ENCODE data around the gene CCDC175.
A peak's percentile ranks its signal among the peaks of the same experiment; 100 is the strongest.

Gene CCDC175

DNA sequence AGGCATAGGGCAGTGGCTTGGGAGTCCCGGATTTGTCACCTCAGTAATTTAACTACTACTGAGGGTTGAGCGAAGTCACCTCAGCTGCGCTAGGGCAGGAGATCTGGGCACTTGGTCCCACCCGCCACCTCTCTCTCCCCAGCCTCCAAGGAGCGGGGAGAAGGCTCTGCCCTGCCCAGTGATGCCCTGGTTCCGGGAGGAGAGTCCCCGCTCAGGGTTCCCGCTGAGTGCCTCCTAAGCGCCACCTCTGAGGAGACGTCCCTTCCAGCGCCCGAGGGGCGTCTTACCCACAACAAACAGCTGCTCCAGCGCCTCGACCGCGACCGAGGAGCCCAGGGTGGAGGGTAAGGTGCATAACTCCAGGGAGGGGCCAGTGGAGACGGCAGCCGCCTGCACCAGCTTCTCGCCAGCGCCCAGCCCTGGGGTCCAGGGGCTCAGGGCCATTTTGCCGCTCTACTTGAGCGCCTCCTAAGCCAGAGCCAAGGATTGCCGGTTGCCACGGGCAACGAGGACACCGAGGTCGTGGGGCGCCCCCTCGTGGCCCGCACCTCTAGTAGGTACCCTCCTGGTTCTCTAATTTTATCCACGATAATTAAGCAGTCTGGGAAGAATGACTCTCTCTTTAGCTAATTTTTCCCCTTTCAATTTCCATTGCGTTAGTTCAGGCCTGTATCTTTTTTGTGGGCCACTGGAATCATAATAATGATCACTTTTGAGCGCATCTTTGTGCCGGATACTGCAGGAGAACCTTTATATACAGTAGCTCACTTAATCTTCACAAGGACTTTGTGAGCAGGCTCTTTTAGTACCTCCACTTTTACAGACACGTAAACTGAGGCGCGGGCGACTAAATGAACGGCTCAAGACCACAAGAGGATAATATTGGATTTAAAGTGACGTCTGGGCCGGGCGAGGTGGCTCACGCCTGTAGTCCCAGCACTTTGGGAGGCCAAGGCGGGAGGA is at the start of gene CCDC175:
TSS of gene CCDC175 (minus strand) at position 481 of the 963 bp plus-strand sequence. CDS start at position 444, 37 bp downstream.
- DNase-seq (ENCODE audit: low read depth in 2 of 2): peak; percentile 57 to 59

DNA sequence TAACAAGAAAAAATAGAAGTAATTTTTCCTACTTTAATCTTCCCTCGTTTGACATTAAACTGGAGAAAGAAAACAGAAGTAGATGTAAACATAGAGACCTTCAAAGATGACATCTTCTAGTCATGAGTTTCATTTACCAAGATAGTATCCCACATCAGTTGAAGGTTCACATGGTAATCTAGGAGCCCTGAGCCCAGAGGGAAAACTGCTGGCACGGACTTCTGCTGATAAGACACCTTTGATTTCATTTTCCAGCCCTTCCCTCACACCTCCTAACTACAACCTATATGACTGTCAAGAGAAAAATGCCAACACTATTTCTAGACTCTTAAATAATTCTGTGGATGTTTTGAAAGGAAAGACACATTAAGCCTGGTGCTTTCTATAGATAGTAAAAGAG is 46.0 kb upstream of the CCDC175 start:
- DNase-seq (ENCODE audit: low read depth in 2 of 2): no peak

DNA sequence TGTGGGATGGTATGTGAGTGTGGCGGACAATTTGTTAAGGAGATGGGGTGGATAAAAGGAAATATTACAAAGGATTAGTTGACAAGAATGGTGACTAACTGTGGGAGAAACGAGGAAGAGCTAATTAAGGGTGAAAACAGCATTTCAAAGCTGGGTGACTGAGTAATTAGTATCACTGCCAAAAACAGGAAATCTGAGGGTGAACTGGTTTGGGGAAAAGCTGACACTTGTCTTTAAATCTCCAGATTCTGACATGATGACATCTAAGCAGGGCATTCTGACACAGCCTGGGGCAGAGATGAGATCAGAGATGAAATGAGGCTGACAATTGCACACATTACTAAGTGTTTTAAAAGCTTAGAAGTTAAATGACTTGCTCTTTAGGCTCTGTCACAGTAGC is 42.4 kb upstream of the CCDC175 start:
- DNase-seq (ENCODE audit: low read depth in 2 of 2): no peak

DNA sequence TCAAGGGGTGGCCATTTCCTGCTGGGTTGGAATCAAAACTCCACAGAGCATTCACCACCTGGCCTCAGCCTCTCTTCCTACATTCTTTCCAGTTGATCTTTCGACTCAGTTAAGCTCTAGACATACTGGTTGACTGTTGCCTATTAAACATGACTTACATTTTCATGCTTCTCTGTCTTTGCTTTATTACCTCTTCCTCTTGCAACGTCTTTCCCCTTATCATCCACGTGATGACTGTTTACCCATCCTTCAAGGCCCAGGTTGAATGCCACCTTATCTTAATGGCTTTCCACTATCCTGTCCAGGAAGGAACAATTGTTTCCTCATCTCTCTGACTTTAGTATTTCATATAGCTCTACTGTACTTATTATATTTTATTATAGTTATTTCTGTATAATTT is 24.4 kb upstream of the CCDC175 start:
- DNase-seq (ENCODE audit: low read depth in 2 of 2): no peak

DNA sequence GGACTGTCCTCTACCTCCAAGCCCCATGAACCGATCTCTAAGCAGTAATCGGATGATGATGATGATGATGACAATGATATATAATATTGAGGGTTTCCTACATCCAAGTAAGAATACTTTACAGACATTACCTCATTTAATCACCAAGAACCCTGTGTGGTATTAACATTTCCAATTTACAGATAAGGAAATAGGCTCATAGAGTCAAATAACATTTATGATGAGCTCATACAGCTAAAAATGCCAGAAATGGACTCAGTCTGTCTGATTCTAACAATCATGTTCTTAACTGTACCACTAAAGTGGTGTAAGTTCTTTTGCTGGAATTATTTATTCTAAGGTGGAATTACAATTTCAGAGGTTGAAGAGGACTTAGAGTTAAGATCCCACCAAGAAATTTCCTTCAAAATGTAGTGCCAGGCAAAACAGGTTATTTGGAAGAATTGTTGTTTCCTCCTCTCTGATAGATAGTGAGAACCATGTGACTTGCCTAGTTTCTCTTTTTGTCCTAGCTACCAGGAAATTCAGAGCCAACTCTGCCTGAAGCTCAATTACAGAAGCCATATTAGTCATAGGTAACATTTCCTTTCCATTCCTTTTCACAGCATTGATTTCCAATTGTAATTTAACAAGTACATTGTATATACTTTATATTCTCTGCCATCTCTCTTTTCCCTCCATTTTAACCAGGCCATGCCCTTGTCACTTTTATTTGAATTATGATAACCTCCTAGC is 23.8 kb upstream of the CCDC175 start:
- DNase-seq (ENCODE audit: low read depth in 2 of 2): no peak

DNA sequence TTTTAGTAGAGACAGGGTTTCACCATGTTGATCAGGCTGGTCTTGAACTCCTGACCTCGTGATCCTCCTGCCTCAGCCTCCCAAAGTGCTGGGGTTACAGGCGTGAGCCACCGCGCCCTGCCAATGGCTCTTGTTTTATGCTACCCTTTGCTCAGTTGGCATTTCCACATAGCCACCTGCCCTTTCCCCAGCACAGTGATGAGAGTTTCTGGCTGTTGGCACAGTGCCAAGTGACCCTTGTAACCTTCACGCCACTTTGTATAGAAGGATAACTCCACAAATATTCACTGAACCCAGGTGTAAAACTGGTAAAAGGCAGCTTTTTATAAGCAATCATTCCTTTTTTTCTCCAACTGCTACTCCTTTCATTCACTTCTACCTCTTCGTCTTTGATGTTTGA is 18.5 kb upstream of the CCDC175 start:
- no peak for DNase-seq (ENCODE audit: low read depth in 2 of 2)

DNA sequence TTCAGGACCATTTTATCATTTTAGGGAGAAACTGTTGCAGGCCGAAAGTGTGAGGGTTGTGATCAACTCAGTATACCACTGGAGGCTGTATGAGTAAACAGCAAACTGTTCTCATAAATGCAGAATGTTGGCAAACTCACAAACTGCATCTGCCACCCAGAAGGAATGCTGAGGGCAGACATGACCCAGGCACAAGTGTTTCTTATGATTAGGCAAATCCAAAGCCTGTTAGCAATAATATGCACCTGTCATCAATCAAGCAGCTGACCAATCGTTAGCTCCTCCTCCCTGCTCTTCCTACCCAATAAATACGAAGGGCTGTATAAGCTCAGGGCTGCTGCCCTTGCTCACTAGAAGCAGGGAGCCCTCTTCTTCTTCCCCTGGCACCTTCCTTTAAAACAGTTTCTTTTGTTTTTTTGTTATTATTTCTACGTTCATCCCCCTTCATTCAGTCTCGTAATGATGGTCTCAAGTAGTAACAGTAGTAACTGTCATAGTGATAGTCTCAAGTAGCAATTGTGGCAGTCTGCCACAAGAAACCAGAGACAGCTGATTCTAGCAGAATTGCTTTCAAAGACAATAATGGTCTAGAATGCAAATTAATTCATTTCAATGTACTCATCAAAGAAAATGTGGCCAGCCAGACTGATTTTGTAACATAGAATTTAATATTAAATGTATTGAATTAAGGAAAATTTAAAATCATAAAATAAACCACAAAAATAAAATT is 15.2 kb upstream of the CCDC175 start:
- no peak for DNase-seq (ENCODE audit: low read depth in 2 of 2)

DNA sequence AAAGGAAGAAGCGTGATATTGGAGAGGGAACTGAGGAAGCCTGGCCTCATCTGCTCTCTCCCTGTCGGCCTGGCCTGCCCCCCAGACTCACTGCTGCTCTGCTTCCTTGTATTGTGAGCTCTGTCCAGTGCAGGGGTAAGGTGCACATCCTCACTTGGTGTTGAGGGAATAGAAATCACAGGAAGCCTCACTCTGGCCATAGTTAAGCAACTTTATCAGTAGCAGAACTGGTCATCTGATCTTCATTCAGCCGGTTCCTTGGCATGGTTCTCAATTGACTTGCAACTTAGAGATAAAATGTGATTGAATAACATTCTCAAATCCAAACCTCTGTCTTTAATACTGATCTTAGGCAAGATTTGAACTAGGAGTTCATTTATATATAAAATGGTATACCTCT is 11.5 kb upstream of the CCDC175 start:
- DNase-seq (ENCODE audit: low read depth in 2 of 2): no peak

DNA sequence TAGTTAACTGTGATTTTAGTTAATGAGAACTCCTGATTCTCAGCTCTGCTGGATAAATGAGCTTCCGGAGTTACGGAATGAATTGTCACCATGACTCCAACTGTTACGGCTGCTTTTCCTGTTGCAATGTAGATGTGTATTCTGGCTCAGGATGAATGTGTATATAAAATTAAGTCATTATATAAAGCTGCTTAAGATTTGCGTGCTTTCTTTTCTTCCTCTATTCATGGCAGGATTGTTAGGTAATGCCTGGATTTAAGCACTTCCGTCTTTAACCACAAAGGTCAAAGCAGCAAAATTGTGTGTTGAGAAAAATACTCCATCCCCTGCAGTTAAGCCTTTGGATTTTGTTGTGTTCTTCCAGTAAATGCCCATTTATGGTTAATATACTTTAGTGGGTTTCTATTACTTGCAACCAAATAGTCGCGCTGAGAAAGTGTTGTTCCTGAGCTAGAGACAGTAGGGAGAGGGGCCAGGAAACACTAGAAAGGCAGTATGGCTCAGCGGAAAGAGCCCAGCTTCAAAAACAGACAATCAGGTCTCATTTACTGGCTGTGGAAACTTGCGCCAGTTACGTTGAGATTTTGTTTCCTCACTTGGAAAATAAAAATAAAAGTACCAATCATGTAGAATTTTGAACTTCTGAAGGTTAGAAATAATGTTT is 9.4 kb upstream of the CCDC175 start:
- DNase-seq (ENCODE audit: low read depth in 2 of 2): no peak

DNA sequence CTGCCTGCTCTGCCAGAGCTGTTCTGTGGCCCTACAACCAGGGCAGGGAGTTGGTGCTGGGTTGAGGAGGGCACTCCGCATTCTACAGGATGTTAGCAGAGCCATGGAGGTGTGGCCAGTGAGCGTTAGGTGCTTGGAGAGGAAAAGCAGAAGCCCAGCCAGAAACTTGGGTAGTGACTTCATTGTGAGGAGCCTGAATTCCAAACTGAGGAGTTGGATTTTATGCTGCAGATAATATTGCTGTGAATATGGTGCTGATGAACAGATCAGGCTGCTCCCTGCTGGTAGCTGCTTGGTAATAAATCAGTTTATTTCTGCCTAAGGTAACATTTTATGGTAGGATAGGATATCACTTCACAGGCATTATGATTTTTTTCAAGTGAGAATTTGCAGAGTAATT is 7.1 kb upstream of the CCDC175 start:
- no peak for DNase-seq (ENCODE audit: low read depth in 2 of 2)

DNA sequence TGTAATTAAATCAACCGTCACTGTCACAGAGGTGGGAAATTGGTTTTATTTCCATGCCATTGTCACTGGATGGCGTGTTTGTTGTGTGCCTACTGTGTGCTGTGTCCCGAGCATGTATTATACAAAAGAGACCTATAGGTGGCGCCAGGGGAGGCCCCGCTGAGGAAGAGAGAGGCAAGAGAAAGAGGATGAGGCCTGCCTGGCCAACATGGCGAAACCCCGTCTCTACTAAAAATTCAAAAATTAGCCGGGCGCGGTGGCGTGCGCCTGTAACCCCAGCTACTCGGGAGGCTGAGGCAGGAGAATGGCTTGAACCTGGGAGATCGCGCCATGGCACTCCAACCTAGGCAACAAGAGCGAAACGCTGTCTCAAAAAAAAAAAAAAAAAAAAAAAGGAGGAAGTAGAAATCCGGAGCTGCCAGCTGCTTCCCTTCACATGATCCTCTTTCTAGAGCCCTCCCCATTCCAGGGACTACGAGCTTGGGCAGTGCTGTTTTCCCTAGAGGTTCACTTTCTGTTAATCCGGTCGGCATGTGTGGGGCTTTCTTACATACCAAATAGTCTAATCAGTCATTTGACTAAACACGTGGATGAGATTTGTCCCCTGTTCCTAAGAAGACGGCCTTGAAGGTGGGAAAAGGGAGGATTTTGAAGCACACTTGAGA is 6.4 kb upstream of the CCDC175 start:
- no peak for DNase-seq (ENCODE audit: low read depth in 2 of 2)

DNA sequence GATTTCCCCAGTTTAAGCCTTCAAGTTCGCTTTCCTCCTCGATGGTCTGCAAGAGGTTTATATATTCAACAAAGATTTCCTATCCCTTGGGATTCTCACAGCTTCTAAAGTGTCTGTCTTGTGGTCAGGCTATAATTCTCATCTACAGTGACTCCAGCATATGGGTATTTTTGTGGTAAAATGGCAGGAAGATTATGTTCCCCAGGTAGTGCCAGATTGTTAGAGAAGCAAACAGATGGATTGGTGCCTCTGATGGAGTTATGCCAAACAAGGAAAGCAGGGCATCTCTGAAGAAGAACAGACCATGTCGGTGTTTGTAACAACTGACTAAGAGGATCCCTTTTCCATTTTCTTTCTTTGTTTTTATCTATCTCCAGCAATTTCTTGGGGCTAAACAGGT is 5.5 kb upstream of the CCDC175 start:
- no peak for DNase-seq (ENCODE audit: low read depth in 2 of 2)

DNA sequence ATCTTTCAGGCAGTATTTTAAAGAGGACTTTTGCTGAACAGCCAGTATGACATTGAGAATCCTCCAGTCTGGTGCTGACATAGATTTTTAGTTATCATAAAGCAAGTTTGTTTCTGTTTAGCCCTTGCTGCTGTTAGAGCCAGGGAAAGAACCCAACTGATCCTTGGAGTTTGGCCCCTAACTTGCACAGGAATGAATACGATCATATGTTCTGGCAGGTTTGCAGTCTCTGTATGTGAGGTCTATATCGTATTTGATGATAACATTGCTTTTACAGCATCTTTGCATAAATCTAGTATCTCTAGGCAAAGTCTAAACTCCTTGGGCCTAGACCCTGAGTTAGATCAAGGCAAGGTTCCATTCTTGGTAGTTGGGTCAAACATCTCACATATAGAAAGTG is 4.3 kb upstream of the CCDC175 start:
- DNase-seq (ENCODE audit: low read depth in 2 of 2): no peak

DNA sequence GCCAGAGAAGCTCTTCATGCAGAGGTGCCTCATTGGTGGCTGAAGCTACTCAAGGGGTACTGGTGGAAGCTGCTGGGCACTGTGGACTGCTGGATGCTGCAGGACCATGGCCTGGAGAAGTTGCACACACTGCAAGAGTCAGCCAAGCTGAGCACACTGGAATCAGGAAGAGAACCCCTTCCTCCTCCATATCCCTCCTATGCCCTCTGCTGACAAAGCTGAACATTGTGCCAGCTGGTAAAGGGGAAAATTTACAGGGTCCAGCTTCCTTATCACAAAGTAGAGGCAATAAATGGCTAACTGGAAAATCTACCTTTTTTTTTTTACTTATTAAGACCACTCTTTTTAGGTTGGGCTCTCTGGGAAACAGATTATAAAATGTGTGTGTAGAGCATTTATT is 6.5 kb downstream of the CCDC175 start:
- DNase-seq (ENCODE audit: low read depth in 2 of 2): no peak

DNA sequence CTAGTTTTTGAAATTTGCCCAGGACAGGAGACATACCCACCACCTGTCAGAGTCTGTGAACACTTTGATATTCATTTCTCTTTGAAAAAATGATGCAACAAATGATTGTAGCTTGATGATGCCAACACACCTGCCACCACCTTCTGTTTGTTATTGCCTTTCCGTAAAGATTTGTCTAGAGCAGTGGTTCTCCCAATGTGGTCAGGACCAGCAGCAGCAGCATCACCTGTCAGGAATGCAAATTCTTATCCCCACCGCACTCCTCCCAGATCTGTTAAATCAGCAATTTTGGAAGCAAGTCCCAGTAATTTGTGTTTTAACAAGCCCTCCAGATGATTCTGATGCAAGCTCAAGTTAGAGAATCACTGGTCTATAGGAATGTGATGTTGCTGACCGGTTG is 9.9 kb downstream of the CCDC175 start:
- no peak for DNase-seq (ENCODE audit: low read depth in 2 of 2)

DNA sequence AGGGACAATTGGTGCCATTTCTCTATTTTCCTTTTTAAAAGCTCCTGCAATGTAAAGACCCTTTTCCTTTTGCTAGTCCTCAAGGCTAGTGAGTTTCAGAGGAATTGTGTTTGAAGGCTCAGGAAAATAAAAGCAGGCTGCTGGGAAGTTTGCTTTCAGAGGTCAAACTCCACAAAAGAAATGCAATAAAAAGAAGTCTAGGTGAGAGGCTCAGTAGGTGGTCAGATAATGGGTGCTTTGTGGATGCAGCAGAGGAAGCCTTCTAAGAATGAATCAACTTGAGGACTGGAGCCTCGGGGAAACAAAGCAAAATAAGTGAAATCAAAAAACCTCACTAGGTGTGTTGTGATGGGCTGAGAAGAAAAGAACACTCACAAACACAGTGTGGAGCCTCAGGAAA is 10.3 kb downstream of the CCDC175 start:
- DNase-seq (ENCODE audit: low read depth in 2 of 2): no peak

DNA sequence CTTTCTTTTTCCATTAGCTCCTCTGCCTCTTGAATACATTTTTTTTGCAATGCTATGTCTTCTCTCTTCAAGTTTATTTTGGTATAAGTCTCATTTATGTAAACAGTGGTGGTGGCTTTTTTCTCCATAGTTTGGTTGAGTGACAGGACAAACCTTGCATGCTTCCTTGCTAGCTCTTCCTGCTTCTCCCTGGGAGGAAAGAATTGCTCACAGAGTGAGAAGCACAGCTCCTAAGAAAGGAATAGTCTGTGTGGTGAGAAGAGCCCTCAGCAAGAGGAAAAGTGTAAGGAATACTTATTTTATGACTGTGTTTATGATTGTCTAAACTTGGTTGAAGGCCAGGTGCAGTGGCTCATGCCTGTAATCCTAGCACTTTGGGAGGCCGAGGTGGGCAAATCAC is 11.5 kb downstream of the CCDC175 start:
- no peak for DNase-seq (ENCODE audit: low read depth in 2 of 2)

DNA sequence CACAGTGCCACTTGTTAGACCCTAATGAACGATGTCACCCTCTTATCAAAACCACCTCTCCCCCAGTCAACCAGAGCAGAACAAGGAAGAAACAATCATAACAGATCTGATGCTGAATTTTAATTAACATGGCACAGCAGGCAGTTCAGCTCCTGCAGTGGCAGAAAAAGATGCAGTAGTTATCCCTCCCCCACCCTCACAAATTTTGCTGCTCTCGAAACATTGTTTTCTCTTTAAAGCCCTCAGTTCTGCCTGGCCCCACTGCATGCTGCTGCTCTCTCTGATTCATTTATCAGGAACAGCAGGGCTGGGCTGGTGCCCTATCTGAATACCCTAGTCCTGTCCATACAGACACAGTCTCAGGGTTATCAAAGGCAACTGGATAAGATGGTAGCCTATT is 12.2 kb downstream of the CCDC175 start:
- DNase-seq (ENCODE audit: low read depth in 2 of 2): no peak

DNA sequence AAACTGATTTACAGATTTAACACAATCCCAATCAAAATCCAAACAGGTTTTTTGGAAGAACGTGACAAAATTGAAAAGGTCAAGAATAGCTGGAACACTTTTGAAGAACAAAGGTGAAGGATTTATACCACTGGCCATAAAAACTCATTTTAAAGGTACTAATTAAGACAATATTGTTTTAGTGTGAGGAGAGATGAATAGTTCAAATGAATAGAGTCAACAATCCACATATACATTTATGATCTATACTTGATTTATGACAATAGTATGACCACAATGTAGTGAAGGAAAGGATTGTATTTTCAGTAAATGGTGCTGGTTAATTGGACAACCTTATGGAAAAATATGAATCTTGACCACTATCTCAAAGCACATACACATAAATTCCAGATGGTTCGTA is 29.3 kb downstream of the CCDC175 start:
- no peak for DNase-seq (ENCODE audit: low read depth in 2 of 2)

DNA sequence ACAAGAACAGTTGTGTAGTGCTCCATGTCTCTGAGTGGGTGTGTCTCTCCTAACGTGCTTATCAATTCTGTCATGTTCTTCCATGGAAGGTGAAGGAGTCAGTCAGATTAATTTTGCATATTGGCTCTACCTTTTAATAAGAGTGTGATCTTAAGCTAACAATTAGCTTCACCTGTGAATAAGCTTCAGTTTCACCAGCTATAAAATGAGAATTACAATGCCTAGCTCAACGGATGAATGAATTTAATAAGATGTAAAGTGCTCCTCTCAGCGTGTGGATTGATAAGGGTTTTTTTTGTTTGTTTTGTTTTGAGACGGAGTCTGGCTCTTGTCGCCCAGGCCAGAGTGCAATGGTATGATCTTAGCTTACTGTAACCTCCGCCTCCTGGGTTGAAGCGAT is 32.7 kb downstream of the CCDC175 start:
- DNase-seq (ENCODE audit: low read depth in 2 of 2): no peak

DNA sequence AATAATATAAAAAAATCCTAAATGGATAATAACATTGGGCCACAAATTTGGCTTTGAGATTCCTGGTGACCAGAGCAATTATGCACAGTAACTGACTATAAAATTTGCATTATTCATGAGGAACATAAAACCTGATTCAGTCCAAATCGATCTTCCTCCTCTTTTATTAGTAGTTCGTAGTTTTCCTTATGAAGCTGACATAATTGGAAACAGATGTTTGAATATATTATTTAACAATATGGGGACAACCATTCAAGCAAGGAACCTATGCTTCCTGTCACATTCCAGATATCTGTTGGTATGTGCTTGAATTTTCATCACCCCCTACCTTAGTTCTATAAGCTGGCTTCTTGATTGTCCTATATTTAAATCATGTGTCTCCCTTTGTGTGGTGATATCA is 34.9 kb downstream of the CCDC175 start:
- DNase-seq (ENCODE audit: low read depth in 2 of 2): no peak
